Aorta (tissue), 5 donors: ENCODE results near the gene KCNJ12. TPM values are rescaled to one million over a fixed set of nuclear protein-coding genes. Genes with fewer than 3 reads are reported as not detected.

Source experiments
- ATAC-seq: fragments of 200-7000 bp; cut with Tn5 transposase; one replicate; pipeline ENCODE4 v1.9.1; 2022; ENCODE audit warnings: moderate library complexity; ENCODE audit not compliant: low FRiP score
- DNase-seq, 2 donors: peaks; one replicate each; pipeline ENCODE4 v3.0.0-alpha.2; 2020
- H3K27ac ChIP-seq, 2 donors: one replicate each; pipeline ENCODE4 v1.5.1; 2013; ENCODE audit warnings: low read length in 2 of 2, mild to moderate bottlenecking in 2 of 2, moderate library complexity in 2 of 2, control low read depth in 1 of 2, inconsistent platforms in 1 of 2, low read depth in 1 of 2
- H3K27me3 ChIP-seq, 2 donors: one replicate each; pipeline ENCODE4 v1.6.1; 2013; ENCODE audit warnings: control low read depth in 1 of 2, low read length in 1 of 2, mild to moderate bottlenecking in 1 of 2, moderate library complexity in 1 of 2; ENCODE audit not compliant: insufficient read depth in 2 of 2, control insufficient read depth in 1 of 2
- H3K36me3 ChIP-seq, 2 donors: one replicate each; pipeline ENCODE4 v1.6.1; 2013; ENCODE audit warnings: control low read depth in 1 of 2, low read length in 1 of 2, mild to moderate bottlenecking in 1 of 2; ENCODE audit not compliant: insufficient read depth in 2 of 2, control insufficient read depth in 1 of 2
- H3K4me1 ChIP-seq, 2 donors: one replicate each; pipeline ENCODE4 v1.6.1; 2013; ENCODE audit warnings: low read length in 2 of 2, control low read depth in 1 of 2, mild to moderate bottlenecking in 1 of 2, moderate library complexity in 1 of 2; ENCODE audit not compliant: insufficient read depth in 2 of 2, control insufficient read depth in 1 of 2
- H3K4me3 ChIP-seq, 2 donors: one replicate each; pipeline ENCODE4 v1.5.1; 2013; ENCODE audit warnings: low read length in 2 of 2, control low read depth in 1 of 2, mild to moderate bottlenecking in 1 of 2
- H3K9me3 ChIP-seq: one replicate; pipeline ENCODE4 v1.6.1; 2013; ENCODE audit warnings: mild to moderate bottlenecking, low read length; ENCODE audit not compliant: control insufficient read depth
- WGBS, 2 donors: extraction: QIAGEN DNeasy Blood & Tissue Kit; methylation state at CpG; one replicate each; pipeline ENCODE4 v1.1.7; 2013; 5-methylcytosine and 5-hydroxymethylcytosine counted together
- intact Hi-C, 2 donors: fragments of 100-400 bp; cut with DNase I; formaldehyde crosslinking; loops; one replicate each; pipeline versions ENCODE4 v1.14.2 to v1.15.0; 2022
- polyA plus RNA-seq, 2 donors: library from polyadenylated mRNA; stranded (reverse); fragments of 200-250 nt; gene quantifications; one replicate each; pipeline ENCODE4 v1.2.3, GENCODE V29; 2013
- total RNA-seq, 2 donors: library from RNA; stranded (reverse); fragmentation: NEBNext Ultra II Directional; extraction: Animal tissue kit (Norgen Biotek cat#: 25700); gene quantifications; one replicate each; pipeline ENCODE4 v1.2.1, GENCODE V29; 2021
- donor health status: healthy with polysubstance abuse.
- donor health status: Bipolar disorder and iron deficiency.
- donor health status: DM: no; HTN: no; CAD: no.
- donor health status: DM: no; HTN: no; CAD: no.
- donor health status: DM: yes; HTN: yes; CAD: no.

Gene KCNJ12
- total and polyA plus RNA-seq, 4 donors, result 0.13 to 4.0 (median 2.9) TPM; not detected in 1

DNA sequence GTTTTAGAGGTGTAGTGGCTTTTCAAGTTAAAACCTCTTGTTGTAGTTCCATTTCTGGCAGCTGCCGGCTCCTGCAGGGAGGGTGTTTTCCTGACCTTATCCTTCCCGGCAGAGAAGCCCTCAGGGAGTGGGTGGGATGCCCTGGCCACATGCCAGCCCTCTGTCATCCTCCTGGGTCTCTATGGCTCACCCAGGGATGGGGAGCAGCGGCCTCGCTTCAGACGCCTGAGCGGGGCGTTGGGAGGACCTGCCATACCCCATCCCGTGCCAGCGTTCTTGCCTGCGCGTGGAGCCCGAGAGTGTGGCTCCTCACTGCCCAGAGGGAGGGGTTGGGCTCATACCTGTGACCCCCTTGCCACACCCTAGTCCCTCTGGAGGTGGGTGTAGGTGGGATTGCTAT is 11.9 kb downstream of the KCNJ12 start:
- Histone ChIP-seq H3K9me3 (no peaks in the 10 kb centered on the region), H3K4me1 (no peaks in the 10 kb centered on the region), H3K27ac (no peak overlapping the region), H3K4me3 (no peak overlapping the region), H3K36me3 (no peaks in the 10 kb centered on the region), H3K27me3 (no peaks in the 10 kb centered on the region)
- DNase-seq (no peak), ATAC-seq (no peak)
- 78 to 83% methylated on average over 12 of the region's 12 CpGs for WGBS, 2 donors
- intact Hi-C loops, result no loop called here

DNA sequence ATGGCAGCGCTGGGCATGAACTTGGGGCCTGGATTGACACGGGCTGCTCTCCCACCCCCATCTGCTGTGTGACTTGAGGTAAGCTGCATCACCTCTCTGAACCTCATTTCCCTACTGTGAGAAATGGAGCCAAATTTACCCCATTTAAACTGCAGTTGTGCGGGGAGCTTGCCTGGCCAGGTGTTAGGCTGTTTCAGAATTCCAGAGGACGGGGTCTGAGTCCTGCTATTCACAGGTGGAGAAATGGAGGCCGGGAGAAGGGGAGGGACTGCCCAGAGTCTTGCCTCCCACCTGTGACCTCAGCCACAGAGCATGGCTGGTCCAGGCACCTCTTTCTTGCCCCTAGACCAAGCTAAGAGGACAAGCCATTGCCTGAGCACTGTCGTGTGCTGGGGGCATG is 12.8 kb downstream of the KCNJ12 start:
- intact Hi-C loops, result no loop called here
- no peaks in the 10 kb centered on the region for H3K9me3 ChIP-seq
- no peak overlapping the region for H3K4me3 ChIP-seq
- no peaks in the 10 kb centered on the region for H3K36me3 ChIP-seq
- no peak for ATAC-seq
- no peaks in the 10 kb centered on the region for H3K4me1 ChIP-seq
- DNase-seq, result no peak
- H3K27ac ChIP-seq, result no peak overlapping the region
- no peaks in the 10 kb centered on the region for H3K27me3 ChIP-seq
- WGBS, 2 donors, result 94 to 97% methylated on average over 6 of the region's 6 CpGs

DNA sequence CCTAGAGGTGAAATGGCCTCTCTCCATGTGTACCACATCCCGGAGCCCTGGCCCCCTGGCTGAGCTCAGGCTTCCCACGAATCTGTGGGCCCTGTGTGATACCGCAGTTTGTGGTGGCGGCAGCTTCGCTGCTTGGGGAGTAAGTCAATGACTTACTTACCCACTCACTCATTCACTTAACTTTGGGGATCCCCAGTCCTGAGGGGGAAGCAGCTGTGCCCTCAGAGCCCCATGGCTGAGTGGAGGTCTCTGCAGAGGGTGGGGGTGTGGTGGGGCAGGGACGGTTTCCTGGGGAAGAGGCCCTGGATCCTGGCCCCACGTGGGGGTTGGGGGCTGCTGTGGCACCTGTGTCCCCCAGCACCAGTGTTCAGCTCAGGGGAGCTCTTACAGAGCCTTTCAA is 13.2 kb downstream of the KCNJ12 start:
- DNase-seq, result no peak
- Histone ChIP-seq H3K36me3 (no peaks in the 10 kb centered on the region), H3K9me3 (no peaks in the 10 kb centered on the region), H3K27ac (no peak overlapping the region), H3K4me3 (no peak overlapping the region), H3K4me1 (no peaks in the 10 kb centered on the region), H3K27me3 (no peaks in the 10 kb centered on the region)
- intact Hi-C loops, result no loop called here
- WGBS, 2 donors, result 90 to 93% methylated on average over 7 of the region's 7 CpGs
- no peak for ATAC-seq

DNA sequence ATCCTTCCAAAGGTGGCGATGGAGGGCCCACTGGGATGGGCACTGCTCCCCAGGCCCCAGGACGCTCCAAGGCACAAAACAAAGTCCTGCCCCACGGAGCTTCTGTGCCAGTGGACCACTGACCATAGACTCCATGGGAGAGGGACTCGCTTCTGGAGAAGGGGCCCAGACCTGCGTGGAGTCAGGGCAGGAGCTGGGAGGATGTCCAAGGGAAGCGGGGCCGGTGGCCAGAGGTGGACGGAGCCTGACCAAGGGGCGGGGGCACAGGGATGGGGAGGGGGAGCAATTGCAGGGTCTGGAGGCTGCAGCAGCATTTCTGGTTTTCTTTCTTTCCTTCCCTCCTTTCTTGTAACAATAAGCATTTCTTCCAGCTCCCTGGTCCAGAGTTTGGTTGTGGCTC is 14.1 kb downstream of the KCNJ12 start:
- no peak overlapping the region for H3K27ac ChIP-seq
- 85 to 88% methylated on average over 8 to 9 of the region's 9 CpGs for WGBS, 2 donors
- intact Hi-C loops, result no loop called here
- no peaks in the 10 kb centered on the region for H3K36me3 ChIP-seq
- H3K4me3 ChIP-seq, result no peak overlapping the region
- no peaks in the 10 kb centered on the region for H3K9me3 ChIP-seq
- H3K27me3 ChIP-seq, result no peaks in the 10 kb centered on the region
- no peak for ATAC-seq
- no peak for DNase-seq
- no peaks in the 10 kb centered on the region for H3K4me1 ChIP-seq

DNA sequence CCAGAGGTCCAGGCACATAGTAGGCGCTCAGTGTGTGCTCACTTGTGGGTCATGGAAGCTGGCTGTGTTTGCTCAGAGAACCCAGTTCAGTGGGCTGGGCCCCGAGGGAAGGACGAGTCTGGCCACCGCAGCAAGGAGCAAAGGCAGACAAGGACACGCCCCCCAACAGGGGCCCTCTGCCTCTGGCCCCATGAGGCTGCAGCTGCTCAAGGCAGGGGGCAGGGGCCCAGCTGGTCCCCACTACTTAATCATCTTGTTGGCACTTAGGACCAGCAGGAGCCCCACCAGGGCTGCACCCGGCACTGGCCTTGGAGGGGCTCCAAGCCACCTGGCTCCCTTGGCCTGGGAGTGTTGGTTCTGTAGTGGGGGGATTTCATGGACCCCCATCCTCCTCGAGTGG is 16.1 kb downstream of the KCNJ12 start:
- Histone ChIP-seq H3K9me3 (no peaks in the 10 kb centered on the region), H3K27me3 (no peaks in the 10 kb centered on the region), H3K36me3 (no peaks in the 10 kb centered on the region), H3K27ac (no peak overlapping the region), H3K4me3 (no peak overlapping the region), H3K4me1 (no peaks in the 10 kb centered on the region)
- ATAC-seq (no peak), DNase-seq (no peak)
- 77 to 83% methylated on average over 7 of the region's 7 CpGs for WGBS, 2 donors
- intact Hi-C loops, result no loop called here

DNA sequence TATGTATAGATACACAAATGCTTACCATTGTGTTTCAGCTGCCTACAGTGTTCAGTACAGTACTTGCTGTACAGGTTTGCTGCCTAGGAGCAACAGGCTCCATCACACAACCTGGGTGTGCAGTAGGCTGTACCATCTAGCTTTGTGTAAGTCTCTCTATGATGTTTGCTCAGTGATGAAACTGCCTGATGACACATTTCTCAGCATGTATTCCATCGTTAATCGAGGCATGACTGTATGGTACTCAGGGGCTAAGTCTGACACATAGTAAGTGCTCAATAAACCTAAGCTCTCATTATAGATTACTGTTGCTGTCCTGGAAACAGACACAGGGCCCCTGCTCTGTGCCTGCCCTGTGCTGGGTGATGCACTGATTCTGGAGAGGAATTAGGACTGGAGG is 18.1 kb downstream of the KCNJ12 start:
- DNase-seq (no peak), ATAC-seq (no peak)
- Histone ChIP-seq H3K9me3 (no peaks in the 10 kb centered on the region), H3K27ac (no peak overlapping the region), H3K4me1 (no peaks in the 10 kb centered on the region), H3K36me3 (no peaks in the 10 kb centered on the region), H3K4me3 (no peak overlapping the region), H3K27me3 (no peaks in the 10 kb centered on the region)
- 87% methylated on average over 2 of the region's 2 CpGs for WGBS, 2 donors
- intact Hi-C loops, result no loop called here

DNA sequence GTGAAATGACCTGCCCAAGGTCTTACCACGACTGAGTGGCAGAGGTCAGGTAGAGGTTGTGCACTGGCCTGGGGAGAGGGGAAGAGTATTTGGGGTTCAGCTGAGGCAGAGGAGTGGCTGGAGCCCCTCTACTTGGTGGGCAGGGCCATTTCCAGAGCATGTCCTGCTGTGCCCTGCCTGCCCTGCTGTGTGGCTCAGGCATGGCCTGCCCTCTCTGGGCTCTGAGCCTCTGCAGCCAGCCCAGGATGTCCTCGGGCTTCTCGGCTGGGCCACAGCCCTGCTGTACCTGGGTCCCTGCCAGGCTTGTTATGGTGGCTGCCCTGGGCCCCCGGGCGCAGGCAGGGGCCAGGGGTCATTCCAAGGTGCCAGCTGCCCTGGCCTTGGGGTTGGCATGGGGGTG is 19.6 kb downstream of the KCNJ12 start:
- intact Hi-C loops, result no loop called here

DNA sequence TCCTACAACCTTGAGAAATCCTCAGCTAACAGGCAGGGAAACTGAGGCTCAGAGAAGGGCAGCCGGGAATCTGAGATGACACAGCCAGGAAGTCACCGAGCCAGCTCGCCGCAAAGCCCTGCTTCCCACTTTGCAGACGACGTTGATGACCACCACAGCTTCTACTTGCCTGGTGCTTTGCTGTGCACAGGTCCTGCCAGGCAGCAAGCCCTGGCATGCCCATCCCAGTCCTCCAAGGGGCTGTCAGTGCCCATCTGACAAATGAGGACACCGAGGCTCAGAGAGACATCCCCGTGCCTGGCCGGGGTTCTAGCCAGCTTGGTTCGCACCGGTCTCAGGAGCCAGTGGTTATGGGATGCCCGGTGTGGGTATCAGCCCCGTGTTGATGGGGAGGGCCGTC is 20.1 kb downstream of the KCNJ12 start:
- DNase-seq (no peak), ATAC-seq (no peak)
- Histone ChIP-seq H3K27ac (no peak overlapping the region), H3K4me1 (no peaks in the 10 kb centered on the region), H3K27me3 (no peaks in the 10 kb centered on the region), H3K9me3 (no peaks in the 10 kb centered on the region), H3K36me3 (no peaks in the 10 kb centered on the region), H3K4me3 (no peak overlapping the region)
- WGBS, 2 donors, result 88 to 90% methylated on average over 14 of the region's 14 CpGs
- intact Hi-C loops, result no loop called here

More for the DNA sequence above, 19.6 kb downstream of the KCNJ12 start:
- Histone ChIP-seq H3K36me3 (no peaks in the 10 kb centered on the region), H3K27ac (no peak overlapping the region), H3K9me3 (no peaks in the 10 kb centered on the region), H3K4me3 (no peak overlapping the region), H3K4me1 (no peaks in the 10 kb centered on the region), H3K27me3 (no peaks in the 10 kb centered on the region)
- WGBS, 2 donors, result 83 to 89% methylated on average over 5 of the region's 5 CpGs
- no peak for ATAC-seq
- DNase-seq, result no peak

DNA sequence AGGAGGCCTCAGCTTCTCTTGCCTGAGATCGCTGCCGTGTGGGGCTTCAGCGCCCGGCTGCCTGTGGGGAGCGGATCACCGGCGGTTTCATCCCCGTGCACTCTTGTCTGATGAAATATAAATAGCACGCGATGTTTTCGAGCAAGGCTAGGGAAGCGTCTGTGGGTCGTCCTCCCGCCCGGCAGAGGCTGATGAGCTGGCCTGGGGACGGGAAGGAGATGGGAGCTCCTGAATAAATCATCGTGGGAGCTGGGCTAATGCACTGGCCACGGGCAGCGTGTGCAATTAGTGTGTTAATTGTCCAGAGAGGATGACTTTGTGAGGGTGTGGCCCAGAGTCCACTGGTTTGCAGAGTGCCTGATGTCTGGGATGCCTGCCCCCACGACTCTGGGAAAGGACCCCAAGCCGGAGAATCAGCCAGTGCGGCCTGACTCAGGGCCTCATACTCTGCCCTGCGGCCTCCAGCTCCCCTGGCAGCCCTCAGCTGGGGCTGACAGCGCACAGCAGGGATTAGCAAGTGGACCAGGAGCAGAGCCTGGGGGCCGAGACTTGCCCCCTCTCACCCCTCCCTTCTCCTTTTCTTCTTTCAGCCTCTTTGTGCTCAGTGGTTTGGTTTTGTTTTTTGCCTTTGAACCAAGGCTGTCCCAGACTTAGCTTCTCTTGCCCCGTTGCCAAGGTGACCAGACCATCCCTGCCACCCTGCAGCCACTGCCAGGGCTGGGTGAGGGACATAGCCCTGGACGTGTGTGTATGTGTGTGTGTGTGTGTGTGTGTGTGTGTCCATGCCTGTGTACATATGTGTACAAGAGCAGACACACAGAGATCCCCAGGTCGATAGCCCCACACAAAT is 21.4 kb downstream of the KCNJ12 start:
- intact Hi-C loops, result no loop called here
- no peak for DNase-seq
- 91 to 93% methylated on average over 28 of the region's 28 CpGs for WGBS, 2 donors
- no peaks in the 10 kb centered on the region for H3K4me1 ChIP-seq
- H3K4me3 ChIP-seq, result no peak overlapping the region
- H3K27me3 ChIP-seq, result no peaks in the 10 kb centered on the region
- ATAC-seq, result no peak
- H3K36me3 ChIP-seq, result no peaks in the 10 kb centered on the region
- H3K9me3 ChIP-seq, result no peaks in the 10 kb centered on the region
- H3K27ac ChIP-seq, result no peak overlapping the region
